Measurements from ENCODE around the gene NDUFS6. TPM values are rescaled to one million over a fixed set of nuclear protein-coding genes. Genes with fewer than 3 reads are reported as not detected.

The NDUFS6 gene
- total and polyA plus RNA-seq, 7 donors: 48.3 to 177 (median 61.5) TPM

DNA sequence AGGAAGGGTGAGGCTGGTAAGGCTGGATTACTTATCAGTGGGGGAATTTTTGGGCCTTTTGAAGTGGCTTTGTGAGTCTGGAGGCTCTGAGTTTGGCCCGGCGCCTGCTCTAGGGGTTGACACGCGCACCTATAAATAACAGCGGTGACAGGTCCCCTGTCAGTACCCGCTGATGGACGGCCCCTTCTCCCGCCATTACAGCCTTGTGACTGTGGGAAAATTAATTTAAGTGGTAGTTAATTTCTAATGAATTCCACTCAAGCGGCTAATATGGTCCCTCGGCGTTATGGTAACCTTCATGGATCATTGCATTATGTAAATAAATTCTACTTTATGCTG, 18.0 kb upstream of the NDUFS6 start:
- Histone ChIP-seq H3K4me3 (no peak overlapping the region), H3K27me3 (ENCODE audit: insufficient read depth in 3 of 3, low read length in 2 of 3) (no peaks in the 10 kb centered on the region)
- DNase-seq: peak in 1 of 2 donors; percentile 8

DNA sequence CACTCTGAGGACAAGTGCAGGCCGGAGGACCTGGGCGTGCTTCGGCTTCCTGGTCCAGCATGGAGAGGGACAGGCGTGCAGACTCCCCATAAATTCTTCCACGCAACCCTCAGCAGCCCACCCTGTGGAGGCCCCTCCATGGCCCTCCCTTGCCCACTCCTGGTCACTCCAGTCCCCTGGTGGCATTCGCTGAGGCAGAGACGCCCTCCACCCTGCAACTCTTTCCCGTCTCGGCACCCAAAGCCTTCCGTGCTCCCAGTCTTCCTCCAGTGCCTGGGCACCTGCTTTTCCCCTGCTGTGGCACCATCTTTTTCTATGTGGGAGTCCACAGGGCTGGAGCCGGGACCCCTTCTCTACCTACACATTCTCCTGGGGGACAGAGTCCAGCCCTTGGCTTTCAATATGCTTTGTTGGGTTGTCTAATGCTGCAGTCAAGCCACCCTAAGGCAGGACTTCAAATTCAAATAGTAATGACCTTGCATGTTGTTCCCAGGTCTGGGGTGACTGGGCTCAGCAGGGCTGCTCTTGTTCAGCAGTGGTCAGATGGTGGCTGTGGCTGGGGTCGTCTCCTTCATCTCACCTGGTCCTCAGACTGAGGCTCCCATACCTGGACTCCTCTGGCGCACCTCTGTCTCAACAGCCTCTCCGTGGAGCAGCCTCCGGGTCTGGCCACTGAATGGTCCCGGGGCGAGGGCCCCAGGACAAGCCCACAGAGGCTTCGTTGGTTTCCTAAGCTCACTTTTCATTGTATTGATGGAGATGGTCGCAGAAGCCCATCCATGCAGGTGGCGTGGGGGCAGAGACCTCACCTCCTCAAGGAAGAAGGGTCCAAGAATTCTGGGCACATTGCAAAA, 16.8 kb upstream of the NDUFS6 start:
- 88 to 92% (median 89%) methylated on average over 20 of the region's 20 CpGs for WGBS, 3 donors
- Histone ChIP-seq H3K27ac (no peak overlapping the region), H3K27me3 (ENCODE audit: insufficient read depth in 3 of 3, low read length in 2 of 3) (no peaks in the 10 kb centered on the region), H3K4me1 (no peaks in the 10 kb centered on the region), H3K36me3 (ENCODE audit: insufficient read depth in 1 of 2, low read depth in 1 of 2) (no peaks in the 10 kb centered on the region), H3K9me3 (no peaks in the 10 kb centered on the region), H3K4me3 (no peak overlapping the region)
- no peak for TF ChIP-seq CTCF (IDR thresholded peaks at IDR 0.05)
- intact Hi-C loops (cut with DNase I): no loop called here
- DNase-seq (peak in 1 of 2 donors; percentile 1), ATAC-seq (no peak)

More for the DNA sequence above, 18.0 kb upstream of the NDUFS6 start:
- no peaks in the 10 kb centered on the region for H3K36me3 ChIP-seq (ENCODE audit: insufficient read depth in 1 of 2, low read depth in 1 of 2)
- intact Hi-C loops (cut with DNase I): no loop called here
- H3K27ac ChIP-seq: no peak overlapping the region
- 59% methylated on average over 11 of the region's 11 CpGs for WGBS, 3 donors
- H3K9me3 ChIP-seq: no peaks in the 10 kb centered on the region
- ATAC-seq: no peak
- TF ChIP-seq CTCF (IDR thresholded peaks at IDR 0.05): no peak
- no peaks in the 10 kb centered on the region for H3K4me1 ChIP-seq

- ATAC-seq (no peak), DNase-seq (peak in 1 of 2 donors; percentile 3)
- WGBS, 3 donors: 62 to 74% (median 71%) methylated on average over 8 of the region's 8 CpGs
- Histone ChIP-seq H3K4me1 (no peaks in the 10 kb centered on the region), H3K36me3 (ENCODE audit: insufficient read depth in 1 of 2, low read depth in 1 of 2) (no peaks in the 10 kb centered on the region), H3K27me3 (ENCODE audit: insufficient read depth in 3 of 3, low read length in 2 of 3) (no peaks in the 10 kb centered on the region), H3K27ac (no peak overlapping the region), H3K4me3 (no peak overlapping the region), H3K9me3 (no peaks in the 10 kb centered on the region)
- no peak for TF ChIP-seq CTCF (IDR thresholded peaks at IDR 0.05)
- intact Hi-C loops (cut with DNase I): no loop called here
These were observed 16.1 kb upstream of the NDUFS6 start for GRCh38 chr5:1785062-1785461.

- Histone ChIP-seq H3K27me3 (ENCODE audit: insufficient read depth in 3 of 3, low read length in 2 of 3) (no peaks in the 10 kb centered on the region), H3K27ac (no peak overlapping the region), H3K4me1 (no peaks in the 10 kb centered on the region), H3K4me3 (no peak overlapping the region), H3K9me3 (no peaks in the 10 kb centered on the region), H3K36me3 (ENCODE audit: insufficient read depth in 1 of 2, low read depth in 1 of 2) (no peaks in the 10 kb centered on the region)
- 92 to 95% (median 93%) methylated on average over 13 of the region's 13 CpGs for WGBS, 3 donors
- DNase-seq: peak in 1 of 2 donors; percentile 10
- TF ChIP-seq CTCF (IDR thresholded peaks at IDR 0.05): no peak
- ATAC-seq: no peak
- intact Hi-C loops (cut with DNase I): no loop called here
These were observed 15.2 kb upstream of the NDUFS6 start for GRCh38 chr5:1785984-1786383.
